Hippocampal formation (tissue), 2 donors: ENCODE data around the gene PLOD1.

ENCODE experiments used
- DNase-seq, 2 donors: peaks; one replicate each; lab custom pipeline; 2025; lab: John Stamatoyannopoulos, UW

Gene PLOD1

DNA sequence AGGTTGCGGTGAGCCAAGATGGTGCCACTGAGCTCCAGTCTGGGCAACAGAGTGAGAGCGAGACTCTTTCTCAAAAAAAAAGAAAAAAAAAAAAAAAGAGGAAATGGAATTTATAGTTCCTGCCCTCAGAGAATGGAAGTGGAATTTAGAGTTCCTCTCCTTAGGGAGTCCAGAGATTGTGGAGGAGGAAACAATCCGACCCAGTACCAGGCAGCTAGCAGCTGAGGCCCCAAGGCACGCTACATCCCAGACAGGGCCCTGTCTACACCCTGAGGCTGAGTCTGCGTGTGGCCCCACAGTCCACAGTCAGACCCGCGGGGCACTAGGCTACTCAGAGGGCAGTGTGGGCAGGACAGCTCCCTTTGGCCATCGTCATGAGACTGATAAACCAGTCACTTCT is 43.8 kb downstream of the PLOD1 start:
- no peak for DNase-seq

GRCh38 chr1:11979028-11979850 is 44.7 kb downstream of the PLOD1 start:
- DNase-seq, result no peak

DNA sequence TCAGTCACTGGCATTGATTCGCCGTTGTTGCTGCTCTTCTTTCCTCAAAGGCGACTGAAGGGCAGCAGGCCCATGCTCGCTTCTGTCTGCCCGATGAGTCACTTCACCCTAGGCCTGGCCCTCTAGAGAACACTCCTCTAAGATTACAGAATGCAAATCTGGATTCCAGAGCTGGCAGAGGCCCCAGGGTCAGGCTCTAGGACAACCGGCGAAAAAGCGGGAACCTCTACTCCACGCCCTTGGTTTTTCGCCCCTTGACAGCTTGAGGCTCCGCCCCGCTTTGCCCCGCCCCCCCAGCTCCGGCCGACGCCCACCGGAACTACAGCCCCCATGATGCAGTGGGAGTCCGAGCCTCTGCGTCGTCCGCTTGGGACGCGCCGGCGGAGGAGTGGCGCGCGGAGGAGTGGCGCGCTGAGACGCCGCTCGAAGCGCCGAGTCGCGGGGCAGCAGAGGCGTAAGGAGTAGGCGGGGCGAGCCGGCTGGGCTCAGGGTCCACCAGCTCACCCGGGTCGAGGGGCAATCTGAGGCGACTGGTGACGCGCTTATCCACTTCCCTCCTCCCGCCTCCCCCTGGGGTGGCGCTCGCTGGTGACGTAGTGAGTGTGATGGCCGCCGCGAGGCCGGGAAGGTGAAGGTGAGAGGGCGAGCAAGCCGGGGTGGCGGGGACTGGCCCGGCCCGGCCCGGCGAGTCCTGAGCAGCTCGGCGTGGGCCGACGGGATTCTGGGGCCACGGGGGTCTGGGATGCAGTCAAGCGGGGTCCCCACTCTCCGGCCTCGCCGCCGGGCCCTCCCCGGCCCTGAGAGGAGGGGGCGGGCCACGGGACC is 45.5 kb downstream of the PLOD1 start, which contains the start of gene MFN2:
Gene MFN2 (plus strand): TSS at position 594 of the 825 bp plus-strand sequence. CDS start 8,725 bp downstream, outside the sequence.
- peak; percentile 91 to 99 for DNase-seq

GRCh38 chr1:11980676-11980972 is 46.1 kb downstream of the PLOD1 start:
- no peak for DNase-seq

DNA sequence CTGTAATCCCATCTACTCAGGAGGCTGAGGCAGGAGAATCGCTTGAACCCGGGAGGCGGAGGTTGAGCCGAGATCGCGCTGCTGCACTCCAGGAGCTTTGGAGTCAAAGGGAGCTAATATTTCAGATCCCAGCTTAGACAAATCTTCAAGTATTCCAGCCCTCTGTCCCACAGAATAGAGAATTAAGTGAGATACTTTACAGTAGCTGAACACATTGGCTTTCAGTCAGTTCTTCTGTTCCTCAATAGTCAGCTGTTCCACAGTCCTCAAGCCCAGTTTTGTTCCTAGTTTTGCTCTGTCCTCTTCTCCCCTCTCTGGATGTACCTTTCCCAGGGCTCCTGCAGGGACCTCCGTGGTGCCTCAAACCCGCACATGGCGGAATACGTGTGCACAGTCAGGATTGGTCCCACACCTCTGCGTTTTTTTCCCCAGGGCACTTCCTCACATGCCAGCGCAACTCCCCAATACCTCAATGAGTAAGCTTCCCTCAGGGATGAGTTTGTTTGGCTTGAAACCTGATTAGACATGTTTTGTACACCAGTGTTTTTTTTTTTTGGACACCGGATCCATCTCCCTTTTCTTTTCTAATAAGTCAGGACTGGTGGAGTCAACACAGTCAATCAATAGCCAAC is 47.0 kb downstream of the PLOD1 start:
- no peak for DNase-seq

GRCh38 chr1:11982010-11982392 is 47.5 kb downstream of the PLOD1 start:
- DNase-seq, result no peak

GRCh38 chr1:11984121-11984520 is 49.6 kb downstream of the PLOD1 start:
- no peak for DNase-seq

DNA sequence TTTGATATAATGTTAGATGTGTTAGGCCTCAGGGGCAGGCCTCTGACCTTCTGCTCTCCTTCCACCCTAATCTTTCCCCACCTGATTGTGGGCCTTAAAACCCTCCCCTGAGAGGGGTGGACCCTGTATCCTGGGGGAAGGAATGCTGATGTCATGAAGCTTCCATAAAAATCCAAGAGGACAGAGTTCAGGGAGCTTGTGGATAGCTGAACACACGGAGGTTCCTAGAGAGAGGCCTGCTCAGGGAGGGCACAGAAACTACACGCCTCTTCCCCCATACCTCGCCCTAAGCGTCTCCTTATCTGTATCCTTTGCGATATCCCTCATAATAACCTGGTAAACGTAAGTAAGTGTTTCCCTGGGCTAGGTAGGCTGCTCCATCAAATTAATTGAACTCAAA is 50.1 kb downstream of the PLOD1 start:
- DNase-seq, result no peak

DNA sequence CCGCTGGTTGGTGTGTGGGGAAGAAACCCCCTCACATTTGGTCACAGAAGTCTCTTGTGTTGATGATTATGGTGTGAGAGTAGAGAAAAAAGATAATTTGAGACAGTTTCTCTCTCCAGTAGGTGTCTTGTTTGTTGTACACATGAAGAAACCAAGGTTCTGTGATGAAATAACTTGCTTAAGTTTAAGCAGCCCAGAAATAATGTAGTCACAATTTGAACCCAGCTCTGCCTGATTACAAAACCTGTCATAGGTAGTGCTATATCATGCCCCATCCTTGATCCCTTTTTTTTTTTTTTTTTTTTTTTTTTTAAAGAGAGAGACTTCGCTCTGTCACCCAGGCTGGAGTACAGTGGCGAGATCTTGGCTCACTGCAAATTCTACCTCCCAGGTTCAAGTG is 50.7 kb downstream of the PLOD1 start:
- DNase-seq, result no peak

DNA sequence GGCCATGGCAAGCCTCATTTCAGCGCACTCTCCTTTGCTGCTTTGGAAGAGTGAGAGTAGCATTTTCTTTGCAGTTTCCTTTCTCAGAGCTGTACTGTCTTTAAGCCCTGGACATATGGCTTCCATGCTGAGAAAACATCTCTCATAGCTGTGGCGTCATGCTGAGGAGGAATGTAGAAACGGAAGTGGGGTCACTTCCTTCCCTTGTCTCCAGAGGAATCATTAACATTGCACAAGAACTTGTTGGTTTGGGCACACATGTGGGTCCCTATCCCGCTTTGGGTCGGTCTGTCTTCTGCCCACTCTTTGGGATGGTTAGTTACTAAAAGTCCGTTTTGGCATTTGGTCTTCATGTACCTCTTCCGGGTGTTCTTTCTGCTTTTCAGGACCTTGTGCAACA is 51.3 kb downstream of the PLOD1 start:
- DNase-seq, result no peak

DNA sequence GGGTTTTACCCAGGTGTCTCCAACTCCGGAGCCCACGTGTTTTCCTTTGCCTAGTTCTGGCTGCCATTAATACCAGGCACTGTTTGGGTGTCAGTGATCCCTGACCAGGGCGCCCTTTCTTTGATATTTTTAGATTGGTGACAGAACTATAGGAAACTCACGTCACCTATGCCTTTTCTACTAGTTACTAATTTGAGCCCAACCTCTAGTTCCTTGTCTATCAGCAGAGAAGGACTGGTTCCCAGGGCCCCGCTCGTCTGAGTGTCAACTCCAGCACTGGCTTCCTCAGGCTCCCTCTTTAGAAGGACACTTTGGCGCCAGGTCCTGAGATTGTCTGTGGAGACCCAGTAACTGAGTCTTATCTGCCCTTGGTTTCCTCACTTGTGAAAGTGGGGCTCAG is 55.2 kb downstream of the PLOD1 start:
- no peak for DNase-seq

GRCh38 chr1:11990303-11991032 is 56.0 kb downstream of the PLOD1 start:
- no peak for DNase-seq

GRCh38 chr1:11991969-11992676 is 57.6 kb downstream of the PLOD1 start:
- DNase-seq, result no peak

- DNase-seq, result no peak
Observed at GRCh38 chr1:11997081-11997850, 62.7 kb downstream of the PLOD1 start.

- DNase-seq, result no peak
Observed at GRCh38 chr1:11998636-11999035, 64.1 kb downstream of the PLOD1 start.

DNA sequence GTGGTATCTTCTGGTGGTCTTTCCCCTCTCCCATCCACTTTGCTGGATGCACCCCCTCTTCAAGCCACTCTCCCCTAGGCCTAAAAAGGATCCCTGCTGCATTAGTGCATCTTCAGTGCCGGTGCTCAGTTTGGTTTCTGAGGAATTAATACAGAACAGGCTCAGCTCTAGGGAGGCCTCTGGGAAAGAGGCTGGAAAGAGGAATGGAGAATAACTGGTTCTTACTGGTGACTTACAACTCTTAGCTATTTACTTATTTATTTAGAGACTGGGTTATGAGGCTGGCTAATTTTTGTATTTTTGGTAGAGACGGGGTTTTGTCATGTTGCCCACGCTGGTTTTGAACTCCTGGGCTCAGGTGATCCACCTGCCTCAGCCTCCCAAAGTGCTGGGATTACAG is 64.7 kb downstream of the PLOD1 start:
- no peak for DNase-seq

- DNase-seq, result peak; percentile 5 to 24
Observed at GRCh38 chr1:12001249-12001917, 66.9 kb downstream of the PLOD1 start.

DNA sequence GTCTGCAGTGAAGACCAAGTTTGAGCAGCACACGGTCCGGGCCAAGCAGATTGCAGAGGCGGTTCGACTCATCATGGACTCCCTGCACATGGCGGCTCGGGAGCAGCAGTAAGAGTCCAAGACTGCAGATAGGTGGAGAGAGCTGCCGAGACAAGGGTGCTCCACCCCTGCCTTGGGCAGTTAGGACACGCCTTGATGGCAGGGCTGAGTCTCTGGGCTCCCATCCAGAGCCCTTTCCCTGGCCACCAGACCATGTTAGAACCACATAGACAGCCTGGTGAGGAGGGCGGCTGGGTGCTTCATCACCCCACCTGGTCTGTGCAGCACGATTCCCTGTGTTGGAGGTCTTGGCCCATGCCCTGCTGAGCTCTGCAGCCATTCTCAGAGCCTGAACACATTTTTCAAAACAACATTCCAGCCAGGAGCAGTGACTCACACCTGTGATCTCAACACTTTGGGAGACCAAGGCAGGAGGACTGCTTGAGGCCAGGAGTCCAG is 67.5 kb downstream of the PLOD1 start:
- no peak for DNase-seq

DNA sequence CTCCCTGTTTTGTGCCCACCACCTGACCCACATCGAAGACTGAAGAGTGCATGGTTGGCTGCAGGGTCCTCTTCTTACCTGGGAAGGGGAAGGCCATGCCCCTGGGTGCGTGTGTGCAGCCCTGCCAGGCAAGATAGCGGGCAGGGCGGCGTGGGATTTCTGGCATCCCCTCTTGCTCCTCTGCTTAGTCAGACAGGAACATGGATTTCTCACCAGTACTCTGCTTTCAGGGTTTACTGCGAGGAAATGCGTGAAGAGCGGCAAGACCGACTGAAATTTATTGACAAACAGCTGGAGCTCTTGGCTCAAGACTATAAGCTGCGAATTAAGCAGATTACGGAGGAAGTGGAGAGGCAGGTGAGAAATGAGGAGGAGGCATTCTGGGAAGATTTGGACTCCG is 69.2 kb downstream of the PLOD1 start:
- DNase-seq, result no peak
